ENCODE data around the gene IGFBP1. TPM values are rescaled to one million over a fixed set of nuclear protein-coding genes. Genes with fewer than 3 reads are reported as not detected.
"Not testable (repeated sequence)": the region's sequence is repeated elsewhere in the genome, so short reads cannot be mapped to it uniquely, and the experiment has no call there.

IGFBP1 gene
- total and polyA plus RNA-seq, 2 experiments from 2014 or later = 0.50 to 1.3 TPM

GRCh38 chr7:45853491-45853890 lies 34.8 kb upstream of the IGFBP1 start:
- not testable (repeated sequence) for H4K20me1 ChIP-seq (ENCODE audit: insufficient read depth); H3K4me3 ChIP-seq; H3K4me2 ChIP-seq (ENCODE audit: unreplicated experiment); H3K79me2 ChIP-seq (ENCODE audit: insufficient read depth); H3K9me3 ChIP-seq (ENCODE audit: low read depth); H3K4me1 ChIP-seq (ENCODE audit: insufficient read depth); DNase-seq; H3K9ac ChIP-seq; H3F3A ChIP-seq (ENCODE audit: insufficient read depth); H3K36me3 ChIP-seq (ENCODE audit: low read depth); H3K27me3 ChIP-seq (replicated peaks; ENCODE audit: insufficient read depth); H3K9me2 ChIP-seq (ENCODE audit: insufficient read depth); H3K27ac ChIP-seq; H2AFZ ChIP-seq
- in situ Hi-C loops (cut with MboI) = loop anchor here (25.0 kb wide), 2 partner anchors 191 to 691 kb away; partner anchors contain the start of gene RAMP3
- 67 to 74% methylated on average over 7 to 8 of the region's 8 CpGs for WGBS, 2 experiments (ENCODE audit: low coverage in 1 of 2, low lambda C conversion rate in 2 of 2, missing lambda C conversion rate in 2 of 2)

DNA sequence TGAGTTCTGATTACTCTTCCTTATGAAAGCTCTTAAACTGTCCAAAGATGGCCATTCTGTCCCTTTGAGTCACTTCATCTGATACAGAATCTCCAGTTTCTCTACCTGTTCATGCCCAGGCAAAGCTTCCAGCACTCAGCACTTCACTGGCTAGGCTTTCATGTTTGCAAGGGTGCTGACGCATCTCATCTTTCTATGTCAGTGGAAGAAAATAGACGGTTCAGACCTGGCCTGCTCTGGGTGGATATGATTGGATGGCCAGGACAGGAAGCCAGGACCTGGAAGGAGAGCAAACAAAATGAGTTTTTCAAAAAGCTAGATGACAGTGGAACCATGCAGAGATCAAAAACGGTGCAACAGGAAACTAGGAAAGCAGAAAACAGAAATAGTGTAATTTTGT lies 32.6 kb upstream of the IGFBP1 start:
- 2 to 8% methylated on average over 3 of the region's 3 CpGs for WGBS, 2 experiments (ENCODE audit: low coverage in 1 of 2, low lambda C conversion rate in 2 of 2, missing lambda C conversion rate in 2 of 2)
- in situ Hi-C loops (cut with MboI) = loop anchor here (25.0 kb wide), 2 partner anchors 193 to 693 kb away; partner anchors contain the start of gene RAMP3

GRCh38 chr7:45856888-45857287 lies 31.4 kb upstream of the IGFBP1 start:
- in situ Hi-C loops (cut with MboI) = loop anchor here (25.0 kb wide), 2 partner anchors 195 to 695 kb away; partner anchors contain the start of gene RAMP3
- H3K79me2 ChIP-seq (ENCODE audit: insufficient read depth) = not testable (repeated sequence)

More for the DNA sequence above, 32.6 kb upstream of the IGFBP1 start:
- not testable (repeated sequence) for H3K4me1 ChIP-seq (ENCODE audit: insufficient read depth); H3K9ac ChIP-seq; H3K79me2 ChIP-seq (ENCODE audit: insufficient read depth); H3K4me2 ChIP-seq (ENCODE audit: unreplicated experiment); H4K20me1 ChIP-seq (ENCODE audit: insufficient read depth); H3K27me3 ChIP-seq (replicated peaks; ENCODE audit: insufficient read depth); H3K36me3 ChIP-seq (ENCODE audit: low read depth); H3K27ac ChIP-seq; H3F3A ChIP-seq (ENCODE audit: insufficient read depth); H2AFZ ChIP-seq; DNase-seq; H3K9me3 ChIP-seq (ENCODE audit: low read depth); H3K9me2 ChIP-seq (ENCODE audit: insufficient read depth); H3K4me3 ChIP-seq

GRCh38 chr7:45863715-45864114 lies 24.6 kb upstream of the IGFBP1 start:
- H4K20me1 ChIP-seq (ENCODE audit: insufficient read depth) = no peaks in the 10 kb centered on the region
- no peaks in the 10 kb centered on the region for H3K36me3 ChIP-seq (ENCODE audit: low read depth)
- in situ Hi-C loops (cut with MboI) = loop anchor here (25.0 kb wide), 2 partner anchors 201 to 701 kb away; partner anchors contain the start of gene RAMP3
- no peaks in the 10 kb centered on the region for H3K4me1 ChIP-seq (ENCODE audit: insufficient read depth)
- DNase-seq = peak; percentile 33
- H3K27ac ChIP-seq = no peak overlapping the region
- H3K9me3 ChIP-seq (ENCODE audit: low read depth) = no peaks in the 10 kb centered on the region
- 51 to 58% methylated on average over 8 to 9 of the region's 9 CpGs for WGBS, 2 experiments (ENCODE audit: low coverage in 1 of 2, low lambda C conversion rate in 2 of 2, missing lambda C conversion rate in 2 of 2)
- H3K4me2 ChIP-seq (ENCODE audit: unreplicated experiment) = no peak overlapping the region
- no peaks in the 10 kb centered on the region for H3F3A ChIP-seq (ENCODE audit: insufficient read depth)
- H3K27me3 ChIP-seq (replicated peaks; ENCODE audit: insufficient read depth) = peaks cover 16% of the 10 kb centered on the region
- no peaks in the 10 kb centered on the region for H3K9me2 ChIP-seq (ENCODE audit: insufficient read depth)
- H3K4me3 ChIP-seq = no peak overlapping the region
- no peaks in the 10 kb centered on the region for H3K79me2 ChIP-seq (ENCODE audit: insufficient read depth)
- no peak overlapping the region for H3K9ac ChIP-seq
- H2AFZ ChIP-seq = no peak overlapping the region
- no peak for TF ChIP-seq EZH2phosphoT487 (IDR thresholded peaks at IDR 0.05; ENCODE audit: insufficient read depth, low read depth)
- no peak for TF ChIP-seq EZH2 (IDR thresholded peaks at IDR 0.05; ENCODE audit: insufficient read depth, poor library complexity, severe bottlenecking)

More at GRCh38 chr7:45856888-45857287, 31.4 kb upstream of the IGFBP1 start:
- H3K4me1 ChIP-seq (ENCODE audit: insufficient read depth); H4K20me1 ChIP-seq (ENCODE audit: insufficient read depth); H3K4me3 ChIP-seq; H3K9me2 ChIP-seq (ENCODE audit: insufficient read depth); H3K36me3 ChIP-seq (ENCODE audit: low read depth); H3K27ac ChIP-seq; H3K9me3 ChIP-seq (ENCODE audit: low read depth); H2AFZ ChIP-seq; H3K9ac ChIP-seq; H3K4me2 ChIP-seq (ENCODE audit: unreplicated experiment); DNase-seq; H3F3A ChIP-seq (ENCODE audit: insufficient read depth): not testable (repeated sequence)
- 89 to 92% methylated on average over 4 of the region's 4 CpGs for WGBS, 2 experiments (ENCODE audit: low coverage in 1 of 2, low lambda C conversion rate in 2 of 2, missing lambda C conversion rate in 2 of 2)
- peaks cover 16% of the 10 kb centered on the region for H3K27me3 ChIP-seq (replicated peaks; ENCODE audit: insufficient read depth)

All from GM23248 (cell line).